H1 (cell line): ENCODE measurements around the gene RPP25L. TPM values are rescaled to one million over a fixed set of nuclear protein-coding genes. Genes with fewer than 3 reads are reported as not detected.
A peak's percentile ranks its signal among the peaks of the same experiment; 100 is the strongest.

ENCODE experiments used
- CTCF ChIA-PET: fragments of 300-600 bp; sonication (Branson Sonifier 250); formaldehyde crosslinking; loops from one replicate; lab custom pipeline; 2021; ENCODE audit not compliant: partially characterized antibody; lab: Charles Lee
- POLR2A ChIA-PET: fragments of 300-600 bp; sonication (Branson Sonifier 250); formaldehyde crosslinking; loops from one replicate; lab custom pipeline; 2021; ENCODE audit warnings: inconsistent platforms; ENCODE audit not compliant: partially characterized antibody; lab: Charles Lee
- DNase-seq, 2 experiments: peaks; one replicate each; pipeline versions ENCODE4 v3.0.0 to v3.0.0-alpha.2; 2010 to 2022; ENCODE audit warnings: low spot score in 2 of 2, low read depth in 1 of 2, mixed read lengths in 1 of 2
- FAIRE-seq: peaks from 2 replicates; lab custom pipeline; 2011; peaks lifted over from hg19 to GRCh38; lab: Jason Lieb, UNC
- H2AFZ ChIP-seq: 2 replicates; pipeline ENCODE4 v1.8.1; 2012; ENCODE audit warnings: low read length, inconsistent platforms
- H2AK5ac ChIP-seq: 2 replicates; pipeline ENCODE4 v1.6.1; 2013; ENCODE audit warnings: low read depth, low read length
- H2BK120ac ChIP-seq: replicated peaks from 2 replicates; pipeline ENCODE3; 2013; ENCODE audit warnings: low read depth, low read length, inconsistent platforms
- H2BK12ac ChIP-seq: 2 replicates; pipeline ENCODE4 v1.6.1; 2013; ENCODE audit warnings: low read depth, low read length
- H2BK15ac ChIP-seq: 2 replicates; pipeline ENCODE4 v1.6.1; 2013; ENCODE audit warnings: low read length
- H2BK20ac ChIP-seq: 2 replicates; pipeline ENCODE4 v1.6.1; 2013; ENCODE audit warnings: low read length
- H2BK5ac ChIP-seq: 2 replicates; pipeline ENCODE4 v1.6.1; 2013; ENCODE audit warnings: low read depth, low read length
- H3K14ac ChIP-seq: 2 replicates; pipeline ENCODE4 v1.6.1; 2013; ENCODE audit warnings: inconsistent platforms; ENCODE audit not compliant: insufficient read length
- H3K18ac ChIP-seq: 2 replicates; pipeline ENCODE4 v1.6.1; 2013; ENCODE audit warnings: low read length; ENCODE audit errors: extremely low read depth
- H3K23ac ChIP-seq: 2 replicates; pipeline ENCODE4 v1.6.1; 2013; ENCODE audit warnings: inconsistent platforms; ENCODE audit not compliant: insufficient read length
- H3K23me2 ChIP-seq: 2 replicates; pipeline ENCODE4 v1.6.1; 2013; ENCODE audit warnings: low read depth, low read length
- H3K27ac ChIP-seq: 2 replicates; pipeline ENCODE4 v1.6.1; 2011; ENCODE audit warnings: low read depth, low read length, inconsistent platforms
- H3K27me3 ChIP-seq, 4 experiments: replicated peaks in 1 of 4; 1 replicate in 1 of 4; 2 replicates in 3 of 4; pipeline versions ENCODE4 v1.6.1 to v1.8.1; 2011 to 2013; ENCODE audit warnings: low read length in 3 of 4, mild to moderate bottlenecking in 3 of 4, inconsistent platforms in 2 of 4, mixed read lengths in 2 of 4, moderate library complexity in 1 of 4; ENCODE audit not compliant: control insufficient read depth in 3 of 4, insufficient read depth in 3 of 4; ENCODE audit errors: extremely low read depth in 1 of 4
- H3K36me3 ChIP-seq, 4 experiments: 2 replicates each; pipeline versions ENCODE4 v1.6.1 to v1.8.1; 2011 to 2013; ENCODE audit warnings: mild to moderate bottlenecking in 4 of 4, low read length in 3 of 4, moderate library complexity in 2 of 4, control low read depth in 1 of 4, inconsistent platforms in 1 of 4; ENCODE audit not compliant: insufficient read depth in 4 of 4, control insufficient read depth in 2 of 4
- H3K4ac ChIP-seq: replicated peaks from 2 replicates; pipeline ENCODE3; 2013; ENCODE audit warnings: low read length, low read depth, mixed read lengths, inconsistent platforms; ENCODE audit not compliant: insufficient read length
- H3K4me1 ChIP-seq, 4 experiments: replicated peaks in 1 of 4; 1 replicate in 1 of 4; 2 replicates in 3 of 4; pipeline versions ENCODE4 v1.6.1 to v1.8.1; 2011 to 2013; ENCODE audit warnings: low read length in 3 of 4, inconsistent platforms in 2 of 4, mixed read lengths in 1 of 4; ENCODE audit not compliant: insufficient read depth in 4 of 4, control insufficient read depth in 3 of 4
- H3K4me2 ChIP-seq, 2 experiments: 2 replicates each; pipeline versions ENCODE4 v1.6.1 to v1.8.1; 2011 to 2013; ENCODE audit warnings: low read depth in 2 of 2, low read length in 2 of 2, control low read depth in 1 of 2, inconsistent platforms in 1 of 2, mild to moderate bottlenecking in 1 of 2; ENCODE audit not compliant: insufficient read depth in 1 of 2
- H3K4me3 ChIP-seq, 4 experiments: fragments of 200-600, 300-600 bp in 1 of 4; sonication (generic), shearing (Covaris generic), sonication (Bioruptor Twin) in 1 of 4; 2 replicates each; pipeline versions ENCODE4 v1.5.1 to v1.8.1; 2011 to 2016; ENCODE audit warnings: low read length in 4 of 4, low read depth in 3 of 4, control low read depth in 2 of 4, inconsistent platforms in 2 of 4, mild to moderate bottlenecking in 2 of 4, mixed read lengths in 1 of 4, moderate library complexity in 1 of 4; ENCODE audit not compliant: insufficient read depth in 2 of 4; ENCODE audit errors: extremely low read depth in 1 of 4
- H3K56ac ChIP-seq: replicated peaks from 2 replicates; pipeline ENCODE3; 2013; ENCODE audit warnings: low read depth, mild to moderate bottlenecking, mixed read lengths, low read length, inconsistent platforms; ENCODE audit not compliant: insufficient read length
- H3K79me1 ChIP-seq: 2 replicates; pipeline ENCODE4 v1.6.1; 2013; ENCODE audit warnings: low read depth, low read length, control low read depth
- H3K79me2 ChIP-seq, 2 experiments: 2 replicates each; pipeline versions ENCODE4 v1.6.1 to v1.8.1; 2012 to 2013; ENCODE audit warnings: low read length in 2 of 2, mild to moderate bottlenecking in 2 of 2, inconsistent platforms in 1 of 2; ENCODE audit not compliant: insufficient read depth in 2 of 2, control insufficient read depth in 1 of 2
- H3K9ac ChIP-seq, 4 experiments: replicated peaks in 1 of 4; 1 replicate in 1 of 4; 2 replicates in 3 of 4; pipeline versions ENCODE4 v1.6.1 to v1.8.1; 2011 to 2013; ENCODE audit warnings: low read depth in 3 of 4, low read length in 3 of 4, control low read depth in 2 of 4, mild to moderate bottlenecking in 2 of 4, moderate library complexity in 2 of 4, inconsistent platforms in 1 of 4; ENCODE audit errors: extremely low read depth in 1 of 4
- H3K9me3 ChIP-seq, 2 experiments: 2 replicates each; pipeline versions ENCODE4 v1.6.1 to v1.8.1; 2012 to 2013; ENCODE audit warnings: mild to moderate bottlenecking in 2 of 2, moderate library complexity in 2 of 2, control low read depth in 1 of 2, inconsistent platforms in 1 of 2, low read depth in 1 of 2, low read length in 1 of 2, mixed read lengths in 1 of 2; ENCODE audit not compliant: insufficient read depth in 2 of 2
- H4K20me1 ChIP-seq, 2 experiments: replicated peaks in 1 of 2; 2 replicates each; pipeline versions ENCODE3 to v1.8.1; 2011 to 2013; ENCODE audit warnings: inconsistent platforms in 2 of 2, low read length in 2 of 2, mild to moderate bottlenecking in 1 of 2; ENCODE audit not compliant: insufficient read depth in 2 of 2, control insufficient read depth in 1 of 2
- H4K5ac ChIP-seq: 2 replicates; pipeline ENCODE4 v1.6.1; 2013; ENCODE audit warnings: low read length, low read depth, mixed read lengths, inconsistent platforms; ENCODE audit not compliant: insufficient read length
- H4K8ac ChIP-seq: 2 replicates; pipeline ENCODE4 v1.8.0; 2013; ENCODE audit warnings: mild to moderate bottlenecking, moderate library complexity, low read length, inconsistent platforms; ENCODE audit not compliant: insufficient read depth; ENCODE audit errors: extremely low read depth
- H4K91ac ChIP-seq: replicated peaks from 2 replicates; pipeline ENCODE3; 2013; ENCODE audit warnings: low read length, mixed read lengths, inconsistent platforms; ENCODE audit not compliant: insufficient read length
- CHD2 ChIP-seq: IDR thresholded peaks from 2 replicates; pipeline ENCODE4 v1.6.1; 2012; ENCODE audit warnings: low read length, improper control_type of control experiment
- POLR2AphosphoS5 ChIP-seq: IDR thresholded peaks from 2 replicates; pipeline ENCODE4 v1.6.1; 2011; ENCODE audit warnings: low read depth, low read length
- RBBP5 ChIP-seq: IDR thresholded peaks from 2 replicates; pipeline ENCODE4 v1.7.1; 2012; ENCODE audit warnings: low read depth, mild to moderate bottlenecking, inconsistent platforms, low read length, moderate library complexity, borderline replicate concordance
- RFX5 ChIP-seq: IDR thresholded peaks from 2 replicates; pipeline ENCODE4 v1.6.1; 2011; ENCODE audit warnings: low read depth, low read length, improper control_type of control experiment, borderline replicate concordance
- WGBS, 2 experiments: shearing (Covaris generic) in 1 of 2; methylation state at CpG; one replicate each; pipeline versions ENCODE4 v1.1.6 to v1.1.7; 2013 to 2015; ENCODE audit warnings: low lambda C conversion rate in 2 of 2, mixed read lengths in 2 of 2, inconsistent platforms in 1 of 2, low coverage in 1 of 2, missing lambda C conversion rate in 1 of 2; ENCODE audit not compliant: insufficient replicate concordance in 2 of 2, insufficient coverage in 1 of 2, insufficient read length in 1 of 2; ENCODE audit errors: extremely low coverage in 1 of 2, missing lambda C conversion rate in 1 of 2; 5-methylcytosine and 5-hydroxymethylcytosine counted together
- polyA plus RNA-seq, 7 experiments: library from polyadenylated mRNA; depleted of rRNA in 3 of 7; stranded (reverse) in 5 of 7; unstranded in 2 of 7; fragments of >200 nt in 5 of 7; fragments of 200-250 nt in 2 of 7; gene quantifications; 1 replicate in 5 of 7; 2 replicates in 1 of 7; 4 replicates in 1 of 7; pipeline versions ENCODE4 v1.2.1 to v1.2.3, GENCODE V29; 2011 to 2013; ENCODE audit warnings: missing spikeins in 2 of 7, mixed read lengths in 2 of 7
- total RNA-seq: library from RNA; stranded (reverse); fragmentation: NEBNext Ultra II Directional; extraction: Animal tissue kit (Norgen Biotek cat#: 25700); gene quantifications from 2 replicates; pipeline ENCODE4 v1.2.1, GENCODE V29; 2021
- TF ChIP-seq, protein P1 (sequence below): IDR thresholded peaks from 2 replicates; pipeline ENCODE4 v1.6.1; 2012; ENCODE audit warnings: inconsistent platforms
- TF ChIP-seq, protein P2 (sequence below): IDR thresholded peaks from 2 replicates; pipeline ENCODE4 v1.6.1; 2012; ENCODE audit warnings: inconsistent platforms
- TF ChIP-seq, protein P3 (sequence below): IDR thresholded peaks from 2 replicates; pipeline ENCODE4 v1.6.1; 2011; ENCODE audit warnings: low read depth, mild to moderate bottlenecking, low read length; ENCODE audit not compliant: insufficient read depth

RPP25L gene
- total and polyA plus RNA-seq, 2 of the 8 experiments (the other 6 are each of a cell fraction or from before 2014, with no cell fraction given), result 21.6 to 75.0 TPM

DNA sequence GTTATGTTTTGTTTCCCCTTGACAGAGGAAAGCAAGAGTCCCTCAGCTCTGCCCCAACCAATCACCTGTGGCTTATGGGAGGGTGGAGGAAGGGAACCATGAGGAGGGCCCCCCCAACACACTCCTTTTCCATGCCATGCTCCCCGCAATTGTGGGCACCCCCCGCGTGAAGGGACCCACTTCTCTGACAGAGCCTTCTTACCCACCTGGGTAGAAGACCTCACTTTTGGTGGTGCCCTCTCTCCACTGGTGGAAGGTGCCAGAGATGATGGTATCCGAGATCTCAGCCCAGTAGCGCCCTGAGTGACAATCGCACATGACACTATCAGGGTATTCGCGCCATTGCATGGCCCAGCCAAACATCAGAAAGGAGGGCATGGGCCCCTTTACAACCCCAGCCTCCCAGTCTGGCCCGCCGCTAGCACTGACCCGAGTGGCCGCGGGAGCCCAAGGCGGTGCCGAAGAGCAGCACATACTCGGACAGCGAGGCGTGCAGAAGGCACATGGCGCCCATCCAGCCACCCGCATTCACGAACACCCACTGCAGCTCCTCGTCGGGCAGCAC is 25.0 kb upstream of the RPP25L start:
- ChIA-PET POLR2A (interaction anchor here (0.6 to 11.3 kb wide), 8 partner anchors 12 to 173 kb away, joined by 3 to 127 read pairs (median 6); partner anchors contain the start of genes GALT and IL11RA), CTCF (interaction anchor here (1.0 to 18.5 kb wide), 15 partner anchors 8 to 117 kb away, joined by 3 to 401 read pairs (median 7); partner anchors contain the start of genes ARID3C, CCL27, DCTN3 and GALT)
- Histone ChIP-seq H4K20me1 (peaks cover 0 to 11% of the 10 kb centered on the region in 2 experiments), H2BK20ac (no peak overlapping the region), H2BK15ac (no peak overlapping the region), H3K79me1 (peaks cover 10% of the 10 kb centered on the region), H3K4me1 (peaks cover 2 to 11% (median 8%) of the 10 kb centered on the region in 4 experiments; a peak in 4 of 7 replicates), H4K8ac (peak overlapping the region; percentile 77), H2BK120ac (no peak overlapping the region), H3K36me3 (peaks cover 0 to 6% (median 2%) of the 10 kb centered on the region in 4 experiments; a peak in 3 of 8 replicates), H3K9me3 (no peaks in the 10 kb centered on the region), H2AFZ (no peak overlapping the region), H3K23ac (no peak overlapping the region), H4K5ac (no peak overlapping the region), H3K4ac (peak overlapping the region; percentile 88), H3K4me3 (peak overlapping the region; percentile 71 to 78 (median 77)), H3K4me2 (peak overlapping the region; percentile 84 to 91), H3K23me2 (peaks cover 9% of the 10 kb centered on the region), H3K27ac (no peak overlapping the region; the same call in 1 of the 2 replicates), H3K56ac (no peak overlapping the region), H3K9ac (peak overlapping the region; percentile 63 to 74 (median 70)), H3K27me3 (peaks cover 0 to 6% (median 3%) of the 10 kb centered on the region in 4 experiments; a peak in 2 of 7 replicates), H3K79me2 (peaks cover 0 to 11% of the 10 kb centered on the region in 2 experiments; a peak in 2 of 4 replicates), H3K18ac (peak overlapping the region; percentile 97), H2BK12ac (0 out of 2 replicates have a peak overlapping the region, but pooled peaks have one; percentile 14), H4K91ac (no peak overlapping the region), H2AK5ac (no peak overlapping the region), H3K14ac (no peak overlapping the region), H2BK5ac (peak overlapping the region; percentile 86; the same call in 1 of the 2 replicates)
- no peak for FAIRE-seq
- WGBS, 2 experiments, result 8% methylated on average over 23 of the region's 23 CpGs; no CpG with 5 or more reads in 1 of the 2 experiments
- no peak for DNase-seq
- no peak for TF ChIP-seq RBBP5
- TF ChIP-seq, protein P1, sequence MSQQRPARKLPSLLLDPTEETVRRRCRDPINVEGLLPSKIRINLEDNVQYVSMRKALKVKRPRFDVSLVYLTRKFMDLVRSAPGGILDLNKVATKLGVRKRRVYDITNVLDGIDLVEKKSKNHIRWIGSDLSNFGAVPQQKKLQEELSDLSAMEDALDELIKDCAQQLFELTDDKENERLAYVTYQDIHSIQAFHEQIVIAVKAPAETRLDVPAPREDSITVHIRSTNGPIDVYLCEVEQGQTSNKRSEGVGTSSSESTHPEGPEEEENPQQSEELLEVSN, result no peak; the same call in 1 of the 2 replicates
- TF ChIP-seq RFX5, result no peak
- TF ChIP-seq, protein P2, sequence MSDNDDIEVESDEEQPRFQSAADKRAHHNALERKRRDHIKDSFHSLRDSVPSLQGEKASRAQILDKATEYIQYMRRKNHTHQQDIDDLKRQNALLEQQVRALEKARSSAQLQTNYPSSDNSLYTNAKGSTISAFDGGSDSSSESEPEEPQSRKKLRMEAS, result peak; percentile 98; the same call in 1 of the 2 replicates
- no peak for TF ChIP-seq POLR2AphosphoS5
- TF ChIP-seq CHD2, result no peak
- TF ChIP-seq, protein P3, sequence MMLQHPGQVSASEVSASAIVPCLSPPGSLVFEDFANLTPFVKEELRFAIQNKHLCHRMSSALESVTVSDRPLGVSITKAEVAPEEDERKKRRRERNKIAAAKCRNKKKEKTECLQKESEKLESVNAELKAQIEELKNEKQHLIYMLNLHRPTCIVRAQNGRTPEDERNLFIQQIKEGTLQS, result no peak
